ENCODE results near the gene PRR22.

The PRR22 gene

GRCh38 chr19:5811117-5811516 is 26.6 kb upstream of the PRR22 start:
- DNase-seq: no peak

- no peak for DNase-seq
Observed at GRCh38 chr19:5809469-5809868, 24.9 kb upstream of the PRR22 start.

- no peak for DNase-seq
Observed at GRCh38 chr19:5809053-5809452, 24.5 kb upstream of the PRR22 start.

- DNase-seq: no peak
Observed at GRCh38 chr19:5808120-5808816, 23.7 kb upstream of the PRR22 start.

GRCh38 chr19:5806905-5807304 is 22.4 kb upstream of the PRR22 start:
- no peak for DNase-seq

GRCh38 chr19:5806133-5806489 is 21.6 kb upstream of the PRR22 start:
- DNase-seq: no peak

- peak; percentile 40 for DNase-seq
Observed at GRCh38 chr19:5805462-5806132, 21.1 kb upstream of the PRR22 start.

- DNase-seq: no peak
Observed at GRCh38 chr19:5804516-5805461, 20.2 kb upstream of the PRR22 start, which contains the start of gene NRTN. TSS of gene NRTN (plus strand) at chr19:5805067. CDS start at chr19:5824166, 19,099 bp downstream.

GRCh38 chr19:5803752-5804515 is 19.4 kb upstream of the PRR22 start:
- peak; percentile 95 for DNase-seq

GRCh38 chr19:5803441-5803751 is 18.9 kb upstream of the PRR22 start:
- DNase-seq: no peak

- no peak for DNase-seq
Observed at GRCh38 chr19:5801796-5802619, 17.5 kb upstream of the PRR22 start.

- DNase-seq: no peak
Observed at GRCh38 chr19:5800361-5801270, 16.1 kb upstream of the PRR22 start.

GRCh38 chr19:5799247-5800241 is 15.0 kb upstream of the PRR22 start:
- no peak for DNase-seq

- no peak for DNase-seq
Observed at GRCh38 chr19:5798244-5798643, 13.7 kb upstream of the PRR22 start.

- no peak for DNase-seq
Observed at GRCh38 chr19:5795382-5795919, 10.9 kb upstream of the PRR22 start.

- DNase-seq: no peak
Observed at GRCh38 chr19:5793188-5793587, 8.6 kb upstream of the PRR22 start.

GRCh38 chr19:5792224-5792623 is 7.7 kb upstream of the PRR22 start:
- DNase-seq: no peak

- peak; percentile 98 for DNase-seq
Observed at GRCh38 chr19:5790559-5791520, 6.3 kb upstream of the PRR22 start, which contains the start of gene DUS3L. TSS of gene DUS3L (minus strand) at chr19:5791163. CDS start at chr19:5791141, 22 bp downstream.

Measured in activated CD4-positive, alpha-beta T cell treated with anti-CD3 and anti-CD28 coated beads, Interleukin-2, amount 50 U/mL, for 16 hours (primary cell).